Activated CD4-positive, alpha-beta T cell treated with anti-CD3 and anti-CD28 coated beads, Interleukin-2, amount 10 ng/mL, durations not matched to agents 24 days and 14 days (primary cell): Measurements from ENCODE around the gene SHB. TPM values are rescaled to one million over a fixed set of nuclear protein-coding genes. Genes with fewer than 3 reads are reported as not detected.
"Not testable (repeated sequence)": the region's sequence is repeated elsewhere in the genome, so short reads cannot be mapped to it uniquely, and the experiment has no call there.

Experiments
- DNase-seq: peaks from one replicate; pipeline ENCODE4 v3.0.0; 2022
- H3K27ac Mint-ChIP-seq: one replicate; pipeline ENCODE4 v1.8.0; 2022; ENCODE audit warnings: mild to moderate bottlenecking, mixed read lengths
- H3K27me3 Mint-ChIP-seq: one replicate; pipeline ENCODE4 v1.8.0; 2022; ENCODE audit warnings: mixed read lengths
- H3K36me3 Mint-ChIP-seq: one replicate; pipeline ENCODE4 v1.8.0; 2022; ENCODE audit warnings: low read depth, mild to moderate bottlenecking, mixed read lengths
- H3K4me1 Mint-ChIP-seq: one replicate; pipeline ENCODE4 v1.8.0; 2021; ENCODE audit warnings: mixed read lengths
- H3K4me3 Mint-ChIP-seq: one replicate; pipeline ENCODE4 v1.8.0; 2022; ENCODE audit warnings: mild to moderate bottlenecking, moderate library complexity, mixed read lengths
- H3K9me3 Mint-ChIP-seq: one replicate; pipeline ENCODE4 v1.8.0; 2021; ENCODE audit warnings: mixed read lengths
- intact Hi-C: fragments of 100-400 bp; cut with micrococcal nuclease; formaldehyde crosslinking; loops from one replicate; pipeline ENCODE4 v1.15.1; 2023
- total RNA-seq: library from RNA; stranded (reverse); gene quantifications from 2 replicates; pipeline ENCODE4 v1.2.3, GENCODE V29; 2022

SHB gene
- total RNA-seq, 1 donor from 2014 or later, result 2.1 TPM

GRCh38 chr9:37887977-37888583 lies 180.9 kb downstream of the SHB start:
- H3K27me3 Mint-ChIP-seq, H3K4me1 Mint-ChIP-seq, H3K27ac Mint-ChIP-seq, H3K4me3 Mint-ChIP-seq, DNase-seq, H3K9me3 Mint-ChIP-seq, intact Hi-C loops: not testable (repeated sequence)
- peaks cover 47% of the 10 kb centered on the region for H3K36me3 Mint-ChIP-seq

GRCh38 chr9:37880916-37881479 lies 188.0 kb downstream of the SHB start:
- Mint-ChIP-seq H3K27me3 (no peaks in the 10 kb centered on the region), H3K36me3 (peaks cover 35% of the 10 kb centered on the region), H3K4me3 (no peak overlapping the region), H3K4me1 (peaks cover 9% of the 10 kb centered on the region), H3K9me3 (no peaks in the 10 kb centered on the region), H3K27ac (no peak overlapping the region)
- no peak for DNase-seq
- intact Hi-C loops, result no loop called here

- Mint-ChIP-seq H3K9me3 (no peaks in the 10 kb centered on the region), H3K4me3 (no peak overlapping the region), H3K4me1 (peaks cover 3% of the 10 kb centered on the region), H3K27me3 (no peaks in the 10 kb centered on the region), H3K27ac (no peak overlapping the region), H3K36me3 (peaks cover 22% of the 10 kb centered on the region)
- intact Hi-C loops, result no loop called here
- DNase-seq, result no peak
Observed at GRCh38 chr9:37876376-37876775, 192.7 kb downstream of the SHB start.

GRCh38 chr9:37873955-37874354 lies 195.1 kb downstream of the SHB start:
- Mint-ChIP-seq H3K36me3 (peaks cover 11% of the 10 kb centered on the region), H3K4me1 (no peaks in the 10 kb centered on the region), H3K27me3 (no peaks in the 10 kb centered on the region), H3K9me3 (no peaks in the 10 kb centered on the region), H3K4me3 (no peak overlapping the region), H3K27ac (no peak overlapping the region)
- intact Hi-C loops, result no loop called here
- no peak for DNase-seq

GRCh38 chr9:37870799-37871176 lies 198.2 kb downstream of the SHB start:
- intact Hi-C loops, result no loop called here
- Mint-ChIP-seq H3K27ac (no peak overlapping the region), H3K36me3 (peaks cover under 1% of the 10 kb centered on the region), H3K4me1 (no peaks in the 10 kb centered on the region), H3K9me3 (no peaks in the 10 kb centered on the region), H3K27me3 (no peaks in the 10 kb centered on the region), H3K4me3 (no peak overlapping the region)
- no peak for DNase-seq

- H3K27me3 Mint-ChIP-seq, result no peaks in the 10 kb centered on the region
- no peak overlapping the region for H3K4me3 Mint-ChIP-seq
- DNase-seq, result no peak
- intact Hi-C loops, result no loop called here
- no peaks in the 10 kb centered on the region for H3K9me3 Mint-ChIP-seq
- no peak overlapping the region for H3K27ac Mint-ChIP-seq
- H3K4me1 Mint-ChIP-seq, result no peaks in the 10 kb centered on the region
- no peaks in the 10 kb centered on the region for H3K36me3 Mint-ChIP-seq
Observed at GRCh38 chr9:37870081-37870798, 198.8 kb downstream of the SHB start.

Other genes with a start within 250 kb of the SHB start
- 32.0 and 33.3 TPM in 2 replicates for gene SLC25A51, start 165.1 kb downstream of the SHB start, total RNA-seq